Smooth muscle cell of the brain vasculature (primary cell): ENCODE results near the gene FOXO1.

ENCODE experiments used
- DNase-seq: peaks from one replicate; pipeline ENCODE4 v3.0.0-alpha.2; 2012; ENCODE audit warnings: low read depth, low spot score

The FOXO1 gene

DNA sequence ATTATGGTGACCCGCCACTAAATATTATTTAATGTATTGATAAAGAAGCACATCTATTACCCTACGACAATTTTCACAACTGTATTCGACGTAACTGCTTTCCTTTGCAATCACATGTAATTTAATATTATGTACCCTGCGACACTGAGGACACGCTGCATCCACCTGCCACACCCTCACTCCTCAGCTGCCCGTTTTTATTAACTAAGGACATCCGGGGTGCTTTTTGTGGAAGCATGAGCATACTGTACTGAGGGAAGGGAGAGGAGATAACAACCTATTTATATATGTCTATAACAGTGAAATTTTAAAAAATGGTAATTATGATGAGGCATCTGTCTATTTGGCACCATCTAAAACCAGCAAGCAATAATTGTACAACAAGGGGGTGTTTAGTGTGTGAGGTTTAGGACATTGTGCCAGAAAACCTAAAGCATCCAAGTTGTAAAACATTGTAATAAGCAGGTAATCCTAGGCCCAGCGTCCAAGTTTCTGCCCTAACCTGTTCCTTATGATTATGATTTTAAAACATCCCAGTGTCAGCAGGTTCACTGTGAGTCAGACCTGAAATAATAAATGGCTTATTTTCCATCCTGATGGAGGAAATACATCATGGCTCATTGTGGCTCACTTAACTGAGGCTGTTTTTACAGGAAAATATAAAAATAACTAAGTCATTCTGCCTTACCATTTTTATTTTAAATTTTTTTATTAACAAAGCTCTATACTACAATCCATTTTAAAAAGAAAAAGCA lies 56.3 kb downstream of the FOXO1 start:
- no peak for DNase-seq

DNA sequence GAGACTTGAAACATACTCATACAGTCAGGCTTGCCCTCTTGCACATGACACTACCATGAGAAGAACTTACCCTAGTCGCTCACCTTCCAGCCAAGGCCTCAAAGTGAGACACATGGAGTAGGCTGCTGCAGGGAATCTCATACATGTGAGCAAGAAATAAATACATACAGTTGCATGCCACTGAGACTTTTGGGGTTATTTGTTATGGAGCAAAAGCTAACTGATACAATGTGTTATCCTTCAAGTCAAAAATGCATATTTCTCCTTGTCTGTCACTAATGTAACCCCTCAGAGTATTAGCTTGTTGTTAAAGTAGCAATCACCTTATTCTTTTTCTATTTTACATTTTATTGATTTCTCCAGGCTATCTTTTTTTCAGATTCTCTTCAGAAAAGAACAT lies 58.1 kb downstream of the FOXO1 start:
- DNase-seq = no peak

DNA sequence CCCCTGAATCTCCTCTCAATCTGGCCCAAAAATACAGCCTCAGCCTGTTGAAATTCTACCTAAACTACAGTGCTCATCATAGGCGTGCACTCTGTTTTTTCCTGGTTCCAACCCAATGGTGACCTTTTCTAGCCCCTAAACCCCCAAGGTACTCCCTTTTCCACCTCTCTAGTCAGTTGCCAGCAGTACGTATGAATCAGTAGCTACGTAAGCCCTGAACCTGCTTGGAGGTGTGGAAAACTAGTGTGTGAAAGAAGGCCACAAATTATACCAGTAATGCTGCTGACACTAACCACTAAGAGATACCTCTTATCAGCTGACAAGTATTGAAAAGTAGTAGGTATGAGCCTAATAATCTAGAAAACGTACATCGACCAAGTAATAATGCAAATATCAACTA lies 60.9 kb downstream of the FOXO1 start:
- DNase-seq = no peak

DNA sequence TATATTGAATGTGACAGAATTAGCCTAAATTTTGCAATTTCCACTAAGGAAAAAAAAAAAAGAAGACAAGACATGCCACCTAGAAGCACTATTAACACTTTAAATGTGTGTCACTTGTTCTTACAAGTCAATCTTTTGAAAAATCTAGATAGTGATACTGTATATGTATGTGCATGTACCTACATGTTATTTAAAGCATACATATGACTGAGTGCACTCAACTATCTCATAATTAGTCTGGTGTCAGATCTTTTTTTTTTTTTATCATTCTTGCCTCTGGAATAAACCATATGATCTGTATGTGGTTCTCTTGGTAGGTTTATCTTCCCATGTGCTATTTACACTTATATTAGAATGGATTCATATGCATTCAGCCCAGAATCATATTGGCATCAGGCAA lies 62.3 kb downstream of the FOXO1 start:
- DNase-seq = no peak

DNA sequence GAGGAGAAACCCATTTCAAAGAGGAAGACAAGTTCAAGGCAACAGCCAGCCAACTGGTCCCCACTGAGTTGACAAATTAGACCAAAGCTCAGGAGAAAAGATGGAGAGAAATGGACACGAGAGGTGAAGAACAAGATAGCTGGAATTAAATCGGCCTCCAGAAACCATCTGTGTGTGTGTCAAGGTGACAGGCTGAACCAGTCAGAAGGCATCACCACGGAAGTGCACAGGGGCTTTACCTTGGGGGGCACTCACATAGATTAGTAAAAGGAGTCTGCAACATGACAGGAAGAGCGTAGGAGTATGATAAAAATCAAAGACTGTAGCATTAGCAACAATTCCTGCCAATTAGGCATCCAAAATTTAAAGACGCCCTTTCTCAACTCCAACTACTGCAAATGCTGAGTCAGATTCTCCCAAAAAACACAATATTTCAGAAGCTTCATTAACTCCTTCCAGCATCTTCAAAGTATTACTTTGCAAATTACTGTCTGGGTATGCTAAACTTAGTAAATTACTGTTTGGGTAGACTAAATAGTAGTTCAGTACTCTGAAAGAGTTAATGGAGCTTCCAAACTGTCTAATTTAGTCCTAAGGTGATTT lies 66.2 kb downstream of the FOXO1 start:
- DNase-seq = no peak

DNA sequence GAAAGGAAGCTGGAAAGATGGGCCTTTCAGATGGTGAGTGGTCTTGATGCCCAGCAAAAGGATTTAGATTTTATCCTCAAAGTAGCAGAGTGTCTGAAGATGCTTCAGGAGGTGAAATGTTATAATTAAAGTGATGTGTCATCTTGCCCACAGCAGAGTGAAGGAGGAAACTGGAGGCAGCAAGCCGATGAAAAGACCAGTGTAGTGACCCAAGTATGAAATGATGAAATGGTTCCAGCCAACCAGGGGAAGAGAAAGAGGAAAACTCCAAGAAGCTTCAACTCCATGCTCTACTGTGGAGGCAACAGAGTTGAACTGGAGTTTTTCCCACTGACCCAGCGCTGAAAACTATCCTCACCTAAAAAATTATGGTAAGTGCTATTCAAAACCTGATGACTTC lies 66.7 kb downstream of the FOXO1 start:
- no peak for DNase-seq

DNA sequence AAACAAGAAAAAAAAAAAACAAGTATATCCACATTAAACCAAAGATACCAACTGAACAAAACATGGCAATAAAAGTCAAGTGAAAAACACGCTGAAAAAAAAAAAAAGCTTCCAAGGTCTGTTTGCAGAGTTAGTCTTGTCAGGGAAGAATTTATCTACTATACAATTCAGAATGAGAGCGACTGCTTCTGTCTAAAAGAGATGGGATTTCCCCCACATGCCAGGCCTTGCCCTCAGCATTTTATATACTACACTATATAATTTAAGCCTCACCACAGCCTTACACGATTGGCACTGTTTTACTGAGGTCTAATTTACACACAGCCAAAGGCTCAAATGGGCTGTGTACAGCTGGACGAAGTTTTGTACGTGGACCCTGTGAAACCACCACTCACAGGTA lies 67.3 kb downstream of the FOXO1 start:
- no peak for DNase-seq

DNA sequence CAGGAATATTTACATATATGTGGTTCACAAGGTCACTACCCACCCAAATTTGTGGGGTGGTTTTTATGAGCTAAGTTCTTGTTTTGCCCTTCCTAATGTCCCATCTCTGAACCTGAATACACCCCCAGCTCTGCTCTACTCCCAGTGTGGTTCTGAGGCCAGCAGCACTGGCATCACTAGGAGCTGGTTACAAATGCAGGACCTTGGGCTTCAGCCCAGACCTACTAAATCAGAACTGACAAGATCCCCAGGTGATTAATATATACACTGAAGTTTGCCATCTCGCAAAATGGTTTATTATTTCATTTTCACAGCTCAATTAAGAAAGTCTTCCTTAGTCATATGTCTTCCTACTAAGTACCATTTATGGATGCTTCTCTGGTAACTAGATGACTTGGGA lies 67.9 kb downstream of the FOXO1 start:
- no peak for DNase-seq

DNA sequence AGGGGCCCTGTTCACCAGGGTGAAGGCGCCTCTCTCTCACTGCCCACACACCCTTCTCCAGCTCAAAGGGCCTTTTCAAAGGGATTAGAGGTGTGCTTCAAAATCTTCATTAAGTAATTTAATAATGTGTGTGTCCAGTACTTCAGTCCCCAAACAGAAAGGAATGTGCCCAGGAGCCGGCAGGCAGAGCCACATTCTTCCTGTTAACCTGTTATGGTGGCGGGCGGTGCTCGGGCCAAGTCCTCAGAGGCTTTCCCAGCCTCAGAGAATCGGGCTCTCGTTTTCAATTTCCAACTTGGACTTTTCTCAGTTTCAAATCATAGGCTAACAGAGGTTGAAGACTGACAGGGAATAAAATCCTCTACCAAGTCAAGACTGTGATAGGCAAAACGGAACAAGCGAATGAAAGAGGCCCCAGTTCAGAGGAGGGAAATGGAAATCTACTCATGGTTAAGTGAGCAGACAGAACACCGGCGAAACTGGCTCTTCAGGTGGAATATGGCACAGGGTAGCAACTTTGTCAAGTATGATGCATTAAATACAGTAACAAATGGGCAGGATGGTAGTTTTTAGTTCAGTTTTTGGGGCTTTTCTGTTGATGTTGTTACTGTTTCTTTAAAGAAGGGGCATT lies 68.6 kb downstream of the FOXO1 start:
- DNase-seq = no peak

DNA sequence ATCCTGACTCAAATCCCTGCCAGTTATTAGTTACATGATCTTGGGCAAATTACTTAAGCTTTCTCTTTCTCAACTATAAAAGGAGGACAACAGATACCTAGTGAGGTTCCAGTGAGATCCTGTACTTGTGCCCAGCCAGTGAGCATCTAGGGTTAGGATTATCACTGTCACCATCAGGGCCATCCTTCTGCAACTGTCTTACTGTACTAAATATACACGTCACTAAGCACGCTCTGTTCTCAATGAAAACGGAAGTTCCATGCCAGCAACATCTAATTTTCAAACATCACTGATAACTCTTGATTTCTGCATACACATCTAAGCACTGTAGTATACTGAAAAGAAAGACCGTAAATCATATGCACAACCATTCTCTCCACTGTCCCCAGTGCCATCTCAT lies 70.0 kb downstream of the FOXO1 start:
- no peak for DNase-seq

DNA sequence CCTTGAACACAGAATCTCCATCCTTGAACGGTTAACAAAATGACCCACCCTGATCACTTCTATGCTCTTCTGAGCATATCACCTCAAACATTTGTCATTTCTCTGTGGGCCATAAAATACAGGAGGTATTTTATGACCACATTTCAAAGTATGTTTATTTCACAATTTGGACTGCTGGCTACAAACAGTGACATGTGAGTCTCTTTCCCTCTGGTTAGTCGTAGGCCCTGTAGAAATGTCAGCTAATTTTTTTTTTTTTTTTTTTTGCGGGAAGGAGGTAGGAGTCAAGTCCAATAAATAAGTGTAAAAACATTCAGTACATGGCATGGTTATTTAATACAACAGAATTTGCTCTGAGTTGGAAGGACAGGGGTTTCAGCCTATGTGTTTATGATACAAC lies 70.7 kb downstream of the FOXO1 start:
- no peak for DNase-seq

DNA sequence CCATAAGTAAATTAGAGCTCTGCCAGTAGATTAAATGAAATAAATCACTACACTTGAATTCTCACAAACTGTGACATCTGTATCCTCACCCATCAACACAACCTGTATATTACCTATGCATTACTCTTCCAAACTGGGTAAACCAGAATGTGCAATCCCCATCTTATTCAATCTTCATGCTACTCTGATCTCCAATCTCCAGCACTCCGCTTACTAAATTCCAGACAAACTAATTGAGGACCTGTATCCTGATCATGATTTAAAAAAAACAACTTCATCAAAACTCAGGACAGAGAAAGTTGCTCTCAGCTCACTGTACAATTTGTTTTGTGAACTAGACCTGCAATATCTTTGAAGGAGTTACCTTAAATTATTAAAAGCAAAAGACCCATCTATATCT lies 74.4 kb downstream of the FOXO1 start:
- DNase-seq = no peak

DNA sequence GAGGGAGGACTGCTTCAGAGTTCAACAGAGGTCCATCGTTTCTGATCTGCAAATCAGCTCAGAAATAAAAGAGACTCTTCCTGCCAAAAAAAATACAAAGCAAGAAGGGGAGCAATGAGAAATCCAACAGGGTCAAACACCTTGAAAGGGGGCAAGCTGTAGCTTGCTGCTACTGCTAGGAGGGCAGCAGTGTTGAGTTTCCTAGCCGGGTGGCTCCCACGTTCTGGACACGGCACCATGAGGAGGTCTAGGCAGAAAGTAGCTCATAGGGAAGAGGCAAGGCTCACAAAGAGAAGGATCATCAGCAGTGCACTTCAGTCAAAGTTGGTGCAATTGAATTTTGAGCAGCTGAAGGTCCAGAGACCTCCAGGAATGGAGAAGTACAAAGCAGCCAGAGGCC lies 75.3 kb downstream of the FOXO1 start:
- no peak for DNase-seq

DNA sequence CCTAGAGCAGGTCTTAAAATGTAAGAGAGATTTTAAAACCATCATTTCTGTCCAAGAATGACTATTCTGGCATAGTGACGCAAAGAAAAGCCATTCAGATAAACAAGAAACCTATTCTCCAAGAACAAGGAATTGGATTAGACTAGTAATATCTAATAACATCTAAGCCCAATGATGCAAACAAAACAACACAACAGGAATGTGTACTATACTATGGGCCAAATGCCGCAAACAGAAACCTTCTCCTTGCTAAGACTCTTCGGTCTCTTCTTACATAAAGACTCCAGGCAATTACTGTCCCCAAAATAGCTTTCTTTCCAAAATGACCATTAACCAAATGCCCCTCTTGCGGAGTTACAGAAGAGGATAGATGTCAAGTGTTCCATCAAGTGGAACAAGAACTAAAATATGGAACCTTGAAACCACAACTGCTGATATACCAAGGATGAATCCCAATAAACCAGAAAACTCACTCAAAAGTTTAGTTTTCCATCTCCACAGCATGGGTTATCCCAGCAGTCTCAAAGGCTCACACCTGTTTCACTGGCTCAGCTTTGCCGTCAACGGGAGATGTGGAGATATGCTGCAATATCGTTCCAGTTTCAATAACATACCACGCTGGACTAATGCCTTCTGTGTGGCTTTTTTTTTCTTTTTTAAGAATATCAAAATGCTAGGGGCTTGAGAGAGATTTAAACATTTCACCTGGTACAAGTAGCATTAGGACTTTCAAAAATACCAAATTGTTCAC lies 76.2 kb downstream of the FOXO1 start:
- no peak for DNase-seq

DNA sequence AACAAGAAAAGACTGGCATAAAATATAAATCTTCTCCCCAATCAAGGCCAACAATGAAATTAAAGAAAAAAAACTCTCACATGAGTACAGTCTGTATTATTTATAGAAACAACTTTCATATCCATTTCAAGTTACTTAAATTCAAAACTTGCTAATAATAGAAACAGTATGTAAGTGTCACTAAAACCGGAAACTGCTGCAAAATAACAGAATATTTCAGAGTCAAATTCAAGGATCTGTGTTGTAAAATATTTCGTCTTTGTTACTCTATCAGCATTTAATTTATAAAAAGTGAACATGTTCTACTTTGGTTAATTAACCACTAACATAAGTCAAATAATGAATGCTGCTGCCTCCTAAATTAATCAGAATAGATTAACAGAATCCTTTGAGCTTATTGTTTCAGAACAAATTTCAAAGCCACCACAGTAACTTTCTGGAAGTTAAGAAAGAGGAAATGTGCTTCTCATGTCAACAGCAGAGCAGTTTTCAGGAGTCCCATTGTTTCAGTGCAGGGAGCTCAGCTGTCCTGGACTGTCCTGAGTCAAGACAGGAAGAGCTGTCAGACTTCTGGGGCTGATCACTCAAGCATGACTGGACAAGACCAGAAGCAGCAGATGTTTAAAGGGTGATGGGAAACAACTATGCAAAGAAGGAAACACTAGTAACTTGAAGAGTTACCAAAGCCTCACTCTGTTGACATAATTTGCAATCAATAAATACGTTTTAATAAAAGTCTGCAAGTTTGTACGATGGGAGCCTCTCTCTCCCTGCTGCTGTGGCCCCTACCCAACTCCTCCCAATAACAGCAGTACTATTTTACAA lies 76.9 kb downstream of the FOXO1 start:
- peak; percentile 21 for DNase-seq

DNA sequence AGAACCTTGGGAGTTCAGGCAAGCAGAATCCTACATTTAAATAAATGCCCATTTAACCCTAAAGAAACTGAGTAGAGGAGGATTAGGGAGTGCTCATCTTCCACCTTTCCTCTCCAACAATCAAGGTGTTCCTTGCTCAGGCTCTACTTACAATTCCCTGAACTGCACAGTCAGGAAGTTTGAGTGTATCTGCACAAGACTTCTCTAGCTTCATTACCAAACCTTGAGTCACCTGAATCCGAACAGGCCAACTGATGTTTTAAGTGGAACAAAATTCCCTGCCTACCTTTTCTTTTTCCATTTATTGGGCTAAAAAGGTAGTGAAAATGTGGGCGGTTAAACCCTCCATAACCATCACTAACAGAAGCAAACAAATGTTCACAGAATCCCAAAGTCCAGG lies 78.3 kb downstream of the FOXO1 start:
- DNase-seq = no peak

DNA sequence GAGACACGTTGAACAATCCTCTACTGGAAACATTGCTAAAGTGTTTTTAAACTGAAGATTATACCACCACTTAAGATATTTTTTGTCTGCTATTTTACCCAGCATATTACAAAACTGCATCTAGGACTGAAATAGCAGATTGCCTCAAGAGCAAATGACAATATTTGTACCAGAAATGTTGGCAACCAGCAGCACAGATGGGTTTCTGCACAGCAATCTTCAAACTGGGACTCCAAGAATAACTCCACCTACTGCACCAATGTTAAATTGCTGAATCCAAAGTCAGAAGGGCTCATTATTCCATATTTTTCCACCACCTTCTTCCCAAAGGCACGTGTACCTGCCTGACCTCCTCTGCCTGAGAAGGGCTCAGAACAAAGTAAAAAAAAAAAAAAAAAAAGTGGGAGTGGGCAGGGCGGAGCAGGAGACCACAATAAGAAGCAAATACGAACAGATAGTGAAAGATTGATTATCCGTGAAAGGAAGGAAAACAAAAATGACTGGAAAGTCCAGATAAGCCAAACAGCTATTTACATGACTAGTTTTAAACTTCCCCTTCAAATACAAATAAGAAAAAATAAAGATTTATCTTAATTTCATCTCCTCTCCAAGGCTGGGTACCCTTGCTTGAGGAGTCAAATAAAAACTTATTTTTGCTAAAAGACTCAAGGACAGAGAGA lies 79.4 kb downstream of the FOXO1 start:
- DNase-seq = no peak

DNA sequence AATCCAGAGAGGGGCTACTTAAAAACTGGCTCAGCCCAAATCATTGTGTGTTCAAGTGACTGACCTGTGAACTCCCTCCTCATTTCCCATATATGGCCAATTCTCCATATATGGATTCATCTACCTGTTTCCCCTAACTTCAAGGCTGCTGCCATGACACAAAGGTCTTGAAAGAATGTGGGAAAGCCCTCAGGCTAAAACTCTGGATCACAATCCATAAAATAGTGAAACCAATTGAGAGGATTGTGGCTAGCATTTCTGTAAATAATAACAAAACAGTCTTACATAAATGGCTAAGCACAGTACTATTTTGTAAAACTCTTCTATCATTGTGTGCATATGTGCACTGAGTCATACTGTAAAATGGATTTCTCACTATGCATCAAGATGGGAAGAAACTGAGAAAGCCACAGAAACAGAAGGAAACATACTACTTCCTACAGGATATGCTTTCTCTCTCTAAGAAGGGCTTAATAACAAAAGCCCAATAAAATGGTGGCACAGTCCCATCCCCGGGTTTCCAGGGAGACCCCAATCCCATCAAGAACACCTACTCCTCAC lies 80.5 kb downstream of the FOXO1 start:
- no peak for DNase-seq

DNA sequence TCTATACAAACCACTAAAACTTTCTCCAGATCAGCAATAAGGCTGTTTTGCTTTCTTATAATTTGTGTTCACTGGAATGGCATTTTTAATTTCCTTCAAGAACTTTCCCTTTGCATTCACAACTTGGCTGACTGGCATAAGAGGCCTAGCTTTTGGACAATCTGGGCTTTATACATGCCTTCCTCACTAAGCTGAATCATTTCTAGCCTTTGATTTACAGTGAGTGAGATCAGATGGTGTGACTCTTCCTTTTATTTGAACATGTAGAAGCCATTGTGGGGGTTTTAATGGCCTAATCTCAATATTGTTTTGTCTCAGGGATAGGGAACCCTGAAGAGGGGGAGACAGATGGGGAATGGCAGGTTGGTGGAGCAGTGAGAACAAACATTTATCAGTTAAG lies 82.7 kb downstream of the FOXO1 start:
- DNase-seq = no peak

DNA sequence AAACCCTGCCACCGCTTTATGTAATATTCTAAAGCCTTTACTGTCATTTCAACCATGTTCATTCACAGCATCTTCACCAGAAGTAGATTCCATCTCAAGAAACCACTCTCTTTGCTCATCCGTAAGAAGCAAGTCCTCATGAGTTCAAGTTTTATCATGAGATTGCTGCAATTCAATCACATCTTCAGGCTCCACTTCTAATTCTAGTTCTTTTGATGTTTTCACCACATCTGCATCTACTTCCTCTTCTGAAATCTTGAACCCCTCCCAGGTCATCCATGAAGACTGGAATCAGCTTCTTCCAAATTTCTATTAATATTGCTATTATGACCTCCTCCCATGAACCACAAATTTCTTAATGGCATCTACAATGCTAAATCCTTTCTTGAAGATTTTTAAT lies 83.9 kb downstream of the FOXO1 start:
- no peak for DNase-seq

DNA sequence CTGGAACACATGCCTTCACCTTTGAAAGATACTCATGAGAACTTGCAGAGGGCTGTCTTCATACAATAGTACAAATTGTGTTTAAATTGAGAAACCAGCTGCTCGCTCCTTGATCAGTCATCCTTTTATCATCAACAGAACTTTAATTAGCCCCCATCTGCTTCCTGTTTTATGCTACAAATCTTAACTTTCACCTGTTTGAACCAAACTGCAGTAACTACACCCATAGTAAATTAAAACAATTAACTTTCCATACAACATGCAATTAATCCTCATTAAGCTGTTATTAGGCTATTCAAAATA lies 85.2 kb downstream of the FOXO1 start:
- no peak for DNase-seq
